HEK293T (cell line): ENCODE results near the gene VEZF1.

ENCODE experiments used
- CTCF ChIA-PET: fragments of 350-600 bp; formaldehyde crosslinking; extraction: SDS; loops from one replicate; lab custom pipeline; 2021; ENCODE audit warnings: antibody characterized with exemption, inconsistent platforms; lab: Yijun Ruan, JAX
- POLR2A ChIA-PET: fragments of 350-600 bp; formaldehyde crosslinking; extraction: SDS; loops from one replicate; lab custom pipeline; 2020; ENCODE audit warnings: antibody characterized with exemption, inconsistent platforms; lab: Yijun Ruan, JAX
- DNase-seq: peaks from one replicate; pipeline ENCODE4 v3.0.0; 2012; ENCODE audit warnings: mixed read lengths; ENCODE audit errors: extremely low spot score
- ARNT ChIP-seq: fragments of 450-650 bp; IDR thresholded peaks from 2 replicates; pipeline ENCODE4 v1.6.1; 2017; ENCODE audit warnings: mild to moderate bottlenecking
- BHLHE40 ChIP-seq: fragments of 450-650 bp; IDR thresholded peaks from 2 replicates; pipeline ENCODE4 v1.6.1; 2016; ENCODE audit warnings: mild to moderate bottlenecking, moderate library complexity, borderline replicate concordance
- CTBP1 ChIP-seq: fragments of 450-650 bp; IDR thresholded peaks from 2 replicates; pipeline ENCODE4 v1.6.1; 2016; ENCODE audit warnings: borderline replicate concordance
- ELF4 ChIP-seq: fragments of 450-650 bp; IDR thresholded peaks from 2 replicates; pipeline ENCODE4 v1.6.1; 2017; ENCODE audit warnings: antibody characterized with exemption
- FOXA1 ChIP-seq: fragments of 450-650 bp; IDR thresholded peaks from 2 replicates; pipeline ENCODE4 v1.6.1; 2016; ENCODE audit warnings: mild to moderate bottlenecking
- FOXK2 ChIP-seq: fragments of 450-650 bp; IDR thresholded peaks from 2 replicates; pipeline ENCODE4 v1.6.1; 2016; ENCODE audit warnings: mild to moderate bottlenecking
- FOXM1 ChIP-seq: fragments of 450-650 bp; IDR thresholded peaks from 2 replicates; pipeline ENCODE4 v1.6.1; 2017; ENCODE audit warnings: mild to moderate bottlenecking, borderline replicate concordance
- HDGF ChIP-seq: fragments of 450-650 bp; IDR thresholded peaks from 2 replicates; pipeline ENCODE4 v1.6.1; 2017; ENCODE audit warnings: antibody characterized with exemption, borderline replicate concordance
- L3MBTL2 ChIP-seq: fragments of 450-650 bp; conservative IDR thresholded peaks from 2 replicates; pipeline ENCODE4 v1.6.1; 2016; ENCODE audit warnings: mild to moderate bottlenecking
- LEF1 ChIP-seq: fragments of 450-650 bp; IDR thresholded peaks from 2 replicates; pipeline ENCODE4 v1.6.1; 2017; ENCODE audit warnings: mild to moderate bottlenecking, borderline replicate concordance
- NFRKB ChIP-seq: fragments of 450-650 bp; IDR thresholded peaks from 2 replicates; pipeline ENCODE4 v1.6.1; 2016; ENCODE audit warnings: mild to moderate bottlenecking, moderate library complexity
- PKNOX1 ChIP-seq: fragments of 450-650 bp; IDR thresholded peaks from 2 replicates; pipeline ENCODE4 v1.6.1; 2016
- SP1 ChIP-seq: fragments of 450-650 bp; IDR thresholded peaks from 2 replicates; pipeline ENCODE4 v1.6.1; 2017
- SUZ12 ChIP-seq: fragments of 450-650 bp; IDR thresholded peaks from 2 replicates; pipeline ENCODE4 v1.6.1; 2016; ENCODE audit warnings: mild to moderate bottlenecking
- TARDBP ChIP-seq: fragments of 450-650 bp; IDR thresholded peaks from 2 replicates; pipeline ENCODE4 v1.6.1; 2016
- ZNF384 ChIP-seq: fragments of 450-650 bp; IDR thresholded peaks from 2 replicates; pipeline ENCODE4 v1.6.1; 2016

Gene VEZF1

GRCh38 chr17:57948555-57949420 lies 39.3 kb downstream of the VEZF1 start:
- CTCF ChIA-PET, result interaction anchor here (0.6 to 1.6 kb wide), 3 partner anchors 14 to 59 kb away, joined by 3 to 4 read pairs (median 4); no protein-coding TSS in a partner anchor
- POLR2A ChIA-PET, result interaction anchor here (1.4 to 2.4 kb wide), 4 partner anchors 10 to 59 kb away, joined by 3 to 8 read pairs (median 6); partner anchors contain the start of gene SRSF1
- no peak for DNase-seq
- TF ChIP-seq L3MBTL2 (no peak), ARNT (no peak), BHLHE40 (no peak), CTBP1 (no peak), ELF4 (no peak), ZNF384 (no peak), PKNOX1 (no peak), FOXM1 (no peak), TARDBP (no peak), NFRKB (no peak), LEF1 (no peak)

- TF ChIP-seq SP1 (no peak), CTBP1 (no peak), ZNF384 (no peak), FOXA1 (no peak), FOXM1 (no peak)
- CTCF ChIA-PET, result interaction anchor here (1.2 to 1.5 kb wide), 2 partner anchors 13 to 44 kb away, joined by 4 read pairs; no protein-coding TSS in a partner anchor
- POLR2A ChIA-PET, result interaction anchor here (1.4 to 2.4 kb wide), 4 partner anchors 9 to 59 kb away, joined by 3 to 8 read pairs (median 6); partner anchors contain the start of gene SRSF1
- no peak for DNase-seq
Measured at GRCh38 chr17:57948169-57948554, 39.9 kb downstream of the VEZF1 start.

GRCh38 chr17:57947369-57947768 lies 40.7 kb downstream of the VEZF1 start:
- DNase-seq, result no peak
- ChIA-PET POLR2A (interaction anchor here (1.4 to 2.4 kb wide), 3 partner anchors 8 to 60 kb away, joined by 4 to 8 read pairs (median 7); partner anchors contain the start of gene SRSF1), CTCF (interaction anchor here (0.6 to 1.5 kb wide), 3 partner anchors 13 to 276 kb away, joined by 3 to 4 read pairs (median 4); no protein-coding TSS in a partner anchor)
- no peak for TF ChIP-seq CTBP1
- no peak for TF ChIP-seq ELF4
- no peak for TF ChIP-seq FOXM1
- TF ChIP-seq LEF1, result no peak
- TF ChIP-seq BHLHE40, result no peak
- no peak for TF ChIP-seq HDGF
- no peak for TF ChIP-seq ARNT
- TF ChIP-seq SP1, result no peak
- TF ChIP-seq FOXA1, result no peak

GRCh38 chr17:57946798-57947358 lies 41.2 kb downstream of the VEZF1 start:
- ChIA-PET CTCF (interaction anchor here (0.6 to 1.5 kb wide), 3 partner anchors 43 to 748 kb away, joined by 3 to 4 read pairs (median 3); no protein-coding TSS in a partner anchor), POLR2A (interaction anchor here (1.3 to 2.4 kb wide), 3 partner anchors 8 to 61 kb away, joined by 4 to 8 read pairs (median 7); partner anchors contain the start of gene SRSF1)
- TF ChIP-seq ARNT, result no peak
- no peak for TF ChIP-seq SP1
- TF ChIP-seq SUZ12, result no peak
- no peak for TF ChIP-seq FOXM1
- no peak for TF ChIP-seq TARDBP
- no peak for TF ChIP-seq FOXA1
- TF ChIP-seq LEF1, result no peak
- no peak for TF ChIP-seq CTBP1
- no peak for TF ChIP-seq ELF4
- no peak for DNase-seq

- ChIA-PET POLR2A (interaction anchor here (1.3 to 2.1 kb wide), 2 partner anchors 19 to 61 kb away, joined by 4 to 8 read pairs; partner anchors contain the start of gene SRSF1), CTCF (interaction anchor here (0.7 kb wide), 1 partner anchor 749 kb away, joined by 3 read pairs; no protein-coding TSS in a partner anchor)
- no peak for DNase-seq
- TF ChIP-seq ZNF384, result no peak
- no peak for TF ChIP-seq ARNT
- TF ChIP-seq FOXK2, result no peak
- TF ChIP-seq TARDBP, result no peak
- TF ChIP-seq HDGF, result no peak
- no peak for TF ChIP-seq BHLHE40
Measured at GRCh38 chr17:57945996-57946797, 41.9 kb downstream of the VEZF1 start.

GRCh38 chr17:57944908-57945307 lies 43.1 kb downstream of the VEZF1 start:
- DNase-seq, result no peak
- CTCF ChIA-PET, result no interaction called here
- POLR2A ChIA-PET, result interaction anchor here (2.1 kb wide), 1 partner anchor 63 kb away, joined by 8 read pairs; the partner anchor contains the start of gene SRSF1
- TF ChIP-seq FOXK2 (no peak), ARNT (no peak), FOXM1 (no peak), FOXA1 (no peak), ELF4 (no peak), CTBP1 (no peak), LEF1 (no peak), NFRKB (no peak), BHLHE40 (no peak), TARDBP (no peak), PKNOX1 (no peak), ZNF384 (no peak)
